NB4 (cell line): ENCODE measurements around the gene SV2C.

ENCODE experiments used
- DNase-seq: peaks from one replicate; pipeline ENCODE4 v3.0.0; 2010; ENCODE audit warnings: low read depth
- H3K4me3 ChIP-seq: one replicate; pipeline ENCODE4 v1.5.1; 2011; ENCODE audit warnings: mild to moderate bottlenecking, low read depth, low read length, moderate library complexity
- CTCF ChIP-seq: IDR thresholded peaks from one replicate; pipeline ENCODE4 v1.5.1; 2012; ENCODE audit warnings: low read depth, low read length
- MYC ChIP-seq: IDR thresholded peaks from 2 replicates; pipeline ENCODE4 v1.6.1; 2011; ENCODE audit warnings: low read depth, low read length
- POLR2A ChIP-seq: IDR thresholded peaks from 2 replicates; pipeline ENCODE4 v1.6.1; 2011; ENCODE audit warnings: mild to moderate bottlenecking; ENCODE audit not compliant: insufficient read length; ENCODE audit errors: extremely low read depth
- TF ChIP-seq, protein P1 (sequence below): IDR thresholded peaks from 2 replicates; pipeline ENCODE4 v1.6.1; 2011; ENCODE audit warnings: low read depth, low read length

SV2C gene

GRCh38 chr5:76099756-76100155 is 16.6 kb downstream of the SV2C start:
- no peak overlapping the region for H3K4me3 ChIP-seq
- TF ChIP-seq MYC = no peak
- no peak for DNase-seq

- peak; percentile 53 for DNase-seq
- TF ChIP-seq CTCF = no peak
- TF ChIP-seq, protein P1, sequence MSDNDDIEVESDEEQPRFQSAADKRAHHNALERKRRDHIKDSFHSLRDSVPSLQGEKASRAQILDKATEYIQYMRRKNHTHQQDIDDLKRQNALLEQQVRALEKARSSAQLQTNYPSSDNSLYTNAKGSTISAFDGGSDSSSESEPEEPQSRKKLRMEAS = no peak
- TF ChIP-seq MYC = no peak
- no peak for TF ChIP-seq POLR2A
- no peak overlapping the region for H3K4me3 ChIP-seq
Measured at GRCh38 chr5:76104027-76104426, 20.8 kb downstream of the SV2C start.

GRCh38 chr5:76106149-76106548 is 23.0 kb downstream of the SV2C start:
- no peak overlapping the region for H3K4me3 ChIP-seq
- TF ChIP-seq CTCF (no peak), MYC (no peak), POLR2A (no peak)
- TF ChIP-seq, protein P1 = no peak
- no peak for DNase-seq

GRCh38 chr5:76111477-76112174 is 28.4 kb downstream of the SV2C start:
- no peak for TF ChIP-seq MYC
- TF ChIP-seq POLR2A = no peak
- TF ChIP-seq, protein P1 = no peak
- TF ChIP-seq CTCF = no peak
- DNase-seq = no peak
- no peak overlapping the region for H3K4me3 ChIP-seq

- H3K4me3 ChIP-seq = no peak overlapping the region
- no peak for DNase-seq
- TF ChIP-seq POLR2A = no peak
- TF ChIP-seq, protein P1 = no peak
- TF ChIP-seq CTCF = no peak
- no peak for TF ChIP-seq MYC
Measured at GRCh38 chr5:76113103-76113502, 29.9 kb downstream of the SV2C start.

GRCh38 chr5:76114179-76114851 is 31.1 kb downstream of the SV2C start:
- H3K4me3 ChIP-seq = no peak overlapping the region
- DNase-seq = peak; percentile 31
- TF ChIP-seq CTCF = no peak
- no peak for TF ChIP-seq MYC
- TF ChIP-seq, protein P1 = no peak
- no peak for TF ChIP-seq POLR2A
